Dendritic cell treated with granulocyte-macrophage colony-stimulating factor and Interleukin-4, amounts not matched to agents 40 ng/mL and 50 ng/mL, for 4 days (primary cell): ENCODE measurements around the gene KCNK4.
A peak's percentile ranks its signal among the peaks of the same experiment; 100 is the strongest.

Source experiments
- H3K27ac Mint-ChIP-seq: one replicate; pipeline ENCODE4 v1.8.0; 2022; ENCODE audit warnings: mild to moderate bottlenecking, mixed read lengths
- H3K27me3 Mint-ChIP-seq: one replicate; pipeline ENCODE4 v1.8.0; 2022; ENCODE audit warnings: mild to moderate bottlenecking, mixed read lengths
- H3K36me3 Mint-ChIP-seq: one replicate; pipeline ENCODE4 v1.8.0; 2022; ENCODE audit warnings: low read depth, mixed read lengths
- H3K4me1 Mint-ChIP-seq: one replicate; pipeline ENCODE4 v1.8.0; 2022; ENCODE audit warnings: low read depth, mixed read lengths
- H3K4me3 Mint-ChIP-seq: one replicate; pipeline ENCODE4 v1.8.0; 2022; ENCODE audit warnings: mild to moderate bottlenecking, moderate library complexity, mixed read lengths
- H3K9me3 Mint-ChIP-seq: one replicate; pipeline ENCODE4 v1.8.0; 2022; ENCODE audit warnings: mixed read lengths
- intact Hi-C: fragments of 100-400 bp; cut with micrococcal nuclease; formaldehyde crosslinking; loops from one replicate; pipeline ENCODE4 v1.15.0; 2022

KCNK4 gene

DNA sequence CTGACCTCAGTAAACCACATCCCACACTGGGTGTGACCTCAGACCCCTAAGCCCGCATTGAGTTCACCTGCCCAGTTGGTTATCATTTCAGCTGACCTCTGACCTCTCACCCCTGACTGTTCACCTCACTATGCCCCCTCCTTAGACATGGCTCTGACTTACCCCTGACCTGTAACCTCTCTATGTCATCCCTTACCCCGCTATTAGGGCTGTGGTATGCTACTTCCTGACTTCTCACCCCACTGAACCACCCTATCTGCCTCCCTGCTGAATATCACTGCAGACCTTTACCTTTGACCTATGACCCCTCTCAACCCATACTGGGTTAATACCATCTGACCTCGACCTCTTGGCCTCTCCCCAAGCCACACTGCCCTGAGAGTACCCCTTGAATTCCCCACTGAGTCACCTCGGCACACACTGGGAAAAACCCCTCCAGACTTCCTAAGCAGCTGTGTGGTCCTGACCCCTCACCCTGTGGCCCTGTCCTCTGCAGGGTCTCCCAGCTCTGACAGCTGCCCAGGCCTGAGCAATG is 31.5 kb upstream of the KCNK4 start:
- H3K4me3 Mint-ChIP-seq, result no peak overlapping the region

DNA sequence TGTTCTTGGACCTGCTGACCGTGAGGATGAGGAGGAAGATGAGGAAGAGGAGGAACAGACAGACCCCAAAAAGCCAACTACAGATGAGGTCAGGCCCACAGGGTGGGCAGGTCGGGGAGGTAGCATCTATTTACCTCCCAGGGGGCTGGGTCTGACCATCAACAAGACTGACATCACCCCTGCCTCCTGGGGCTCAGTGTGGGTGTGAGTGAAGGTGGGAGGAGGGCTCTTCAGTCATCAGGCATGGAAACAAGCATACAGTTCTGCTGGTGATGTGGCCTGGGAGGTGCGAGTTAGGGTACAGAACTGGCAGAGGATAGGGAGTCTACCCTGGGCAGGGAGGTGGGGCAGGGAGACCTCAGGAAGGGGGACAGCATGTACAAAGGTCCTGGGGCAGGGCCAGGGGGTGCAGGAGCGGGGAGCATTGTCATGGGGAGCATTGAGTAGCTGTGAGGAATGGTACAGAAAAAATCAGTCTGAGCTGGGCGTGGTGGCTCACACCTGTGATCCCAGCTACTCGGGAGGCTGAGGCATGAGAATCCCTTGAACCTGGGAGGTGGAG is 30.9 kb upstream of the KCNK4 start:
- Mint-ChIP-seq H3K27me3 (no peaks in the 10 kb centered on the region), H3K4me3 (no peak overlapping the region), H3K36me3 (peaks cover 100% of the 10 kb centered on the region), H3K4me1 (peaks cover 11% of the 10 kb centered on the region), H3K9me3 (no peaks in the 10 kb centered on the region), H3K27ac (no peak overlapping the region)
- intact Hi-C loops, result no loop called here

More for the DNA sequence above, 31.5 kb upstream of the KCNK4 start:
- peaks cover 10% of the 10 kb centered on the region for H3K4me1 Mint-ChIP-seq
- H3K27ac Mint-ChIP-seq, result no peak overlapping the region
- H3K9me3 Mint-ChIP-seq, result no peaks in the 10 kb centered on the region
- intact Hi-C loops, result no loop called here
- H3K36me3 Mint-ChIP-seq, result peaks cover 100% of the 10 kb centered on the region
- no peaks in the 10 kb centered on the region for H3K27me3 Mint-ChIP-seq

DNA sequence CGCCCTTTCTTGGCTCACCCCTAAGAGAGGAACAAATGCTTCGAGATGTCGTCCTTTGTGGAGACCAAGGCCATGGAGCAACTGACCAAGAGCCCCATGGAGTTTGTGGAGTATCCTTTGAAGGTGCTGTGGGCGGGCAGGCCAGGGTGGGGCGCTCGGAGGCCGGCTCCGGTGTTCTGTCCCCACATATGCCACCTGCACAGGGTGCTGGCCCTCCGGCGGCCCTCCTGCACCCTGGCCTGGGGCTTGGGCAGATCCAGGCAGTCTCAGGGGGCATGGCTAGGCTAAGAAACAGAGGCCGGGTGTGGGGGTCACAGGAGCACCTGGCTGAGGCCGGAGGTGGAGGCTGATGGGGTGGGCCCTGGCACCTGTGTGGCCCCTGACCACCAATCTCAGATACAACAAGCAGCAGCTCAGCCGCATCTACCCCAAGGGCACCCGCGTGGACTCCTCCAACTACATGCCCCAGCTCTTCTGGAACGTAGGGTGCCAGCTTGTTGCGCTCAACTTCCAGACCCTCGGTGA is 29.5 kb upstream of the KCNK4 start:
- peaks cover 100% of the 10 kb centered on the region for H3K36me3 Mint-ChIP-seq
- no peaks in the 10 kb centered on the region for H3K27me3 Mint-ChIP-seq
- H3K4me1 Mint-ChIP-seq, result peaks cover 25% of the 10 kb centered on the region
- H3K4me3 Mint-ChIP-seq, result no peak overlapping the region
- H3K9me3 Mint-ChIP-seq, result no peaks in the 10 kb centered on the region
- intact Hi-C loops, result no loop called here
- H3K27ac Mint-ChIP-seq, result no peak overlapping the region

DNA sequence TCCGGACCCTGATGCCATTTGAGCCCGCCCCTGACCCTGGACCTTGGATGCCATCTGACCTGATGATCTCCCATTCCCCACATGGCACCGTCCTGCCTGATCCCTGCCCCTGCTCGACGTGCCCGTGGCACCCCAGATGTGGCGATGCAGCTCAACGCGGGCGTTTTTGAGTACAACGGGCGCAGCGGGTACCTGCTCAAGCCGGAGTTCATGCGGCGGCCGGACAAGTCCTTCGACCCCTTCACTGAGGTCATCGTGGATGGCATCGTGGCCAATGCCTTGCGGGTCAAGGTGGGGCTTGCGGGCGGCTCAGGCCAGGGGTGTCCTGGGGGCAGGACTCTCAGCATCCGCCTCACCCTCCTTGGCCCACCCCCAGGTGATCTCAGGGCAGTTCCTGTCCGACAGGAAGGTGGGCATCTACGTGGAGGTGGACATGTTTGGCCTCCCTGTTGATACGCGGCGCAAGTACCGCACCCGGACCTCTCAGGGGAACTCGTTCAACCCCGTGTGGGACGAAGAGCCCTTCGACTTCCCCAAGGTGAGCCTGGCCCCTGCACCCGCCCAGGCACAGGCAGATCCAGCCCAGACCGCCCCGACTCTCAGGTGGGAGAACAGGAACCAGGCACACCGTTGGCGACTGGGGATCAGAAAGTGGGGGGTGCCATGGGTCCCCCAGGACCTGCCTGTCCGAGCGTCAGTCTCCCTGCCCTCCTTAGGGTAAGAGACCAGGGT is 28.7 kb upstream of the KCNK4 start:
- intact Hi-C loops, result no loop called here
- H3K4me1 Mint-ChIP-seq, result peaks cover 34% of the 10 kb centered on the region
- no peak overlapping the region for H3K4me3 Mint-ChIP-seq
- H3K36me3 Mint-ChIP-seq, result peaks cover 100% of the 10 kb centered on the region
- H3K27me3 Mint-ChIP-seq, result no peaks in the 10 kb centered on the region
- H3K9me3 Mint-ChIP-seq, result no peaks in the 10 kb centered on the region
- H3K27ac Mint-ChIP-seq, result no peak overlapping the region

DNA sequence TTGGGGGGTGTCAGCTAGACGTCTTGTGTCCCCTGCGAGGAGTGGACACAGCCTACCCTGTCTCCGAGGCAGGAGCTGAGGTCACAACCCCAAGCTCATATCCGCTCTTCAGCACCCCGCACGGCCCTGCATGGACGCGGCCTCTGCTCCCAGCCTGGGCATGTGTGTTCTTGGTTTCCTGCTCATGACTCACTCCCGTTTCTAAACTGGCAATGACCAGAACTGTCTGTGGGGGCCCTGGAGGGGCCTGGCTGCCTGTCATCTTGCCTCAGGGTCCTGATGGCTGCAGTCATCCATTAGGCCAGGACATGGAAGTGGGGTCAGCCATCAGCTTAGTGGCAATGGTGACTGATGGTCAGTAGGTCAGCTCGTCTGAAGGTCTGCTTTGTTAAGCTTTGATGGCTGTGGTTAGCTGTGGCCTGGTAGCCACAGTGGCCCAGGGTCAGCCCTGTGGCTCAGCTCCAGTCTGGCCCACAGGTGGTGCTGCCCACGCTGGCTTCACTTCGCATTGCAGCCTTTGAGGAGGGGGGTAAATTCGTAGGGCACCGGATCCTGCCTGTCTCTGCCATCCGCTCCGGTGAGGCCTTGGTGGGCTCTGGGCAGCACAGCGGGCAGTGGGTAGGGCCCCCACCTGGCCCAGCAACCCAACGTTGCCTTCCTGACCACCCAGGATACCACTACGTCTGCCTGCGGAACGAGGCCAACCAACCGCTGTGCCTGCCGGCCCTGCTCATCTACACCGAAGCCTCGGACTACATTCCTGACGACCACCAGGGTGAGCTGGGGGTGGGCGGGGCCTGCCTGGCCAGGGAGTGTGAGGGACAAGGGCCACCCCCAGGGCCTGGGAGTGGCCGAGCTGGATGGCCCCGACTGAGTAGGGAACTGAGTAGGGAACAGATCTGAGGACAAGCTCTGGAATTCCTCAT is 27.8 kb upstream of the KCNK4 start:
- Mint-ChIP-seq H3K4me1 (peaks cover 42% of the 10 kb centered on the region), H3K27me3 (no peaks in the 10 kb centered on the region), H3K4me3 (no peak overlapping the region), H3K27ac (no peak overlapping the region), H3K36me3 (peaks cover 100% of the 10 kb centered on the region), H3K9me3 (no peaks in the 10 kb centered on the region)
- intact Hi-C loops, result no loop called here

DNA sequence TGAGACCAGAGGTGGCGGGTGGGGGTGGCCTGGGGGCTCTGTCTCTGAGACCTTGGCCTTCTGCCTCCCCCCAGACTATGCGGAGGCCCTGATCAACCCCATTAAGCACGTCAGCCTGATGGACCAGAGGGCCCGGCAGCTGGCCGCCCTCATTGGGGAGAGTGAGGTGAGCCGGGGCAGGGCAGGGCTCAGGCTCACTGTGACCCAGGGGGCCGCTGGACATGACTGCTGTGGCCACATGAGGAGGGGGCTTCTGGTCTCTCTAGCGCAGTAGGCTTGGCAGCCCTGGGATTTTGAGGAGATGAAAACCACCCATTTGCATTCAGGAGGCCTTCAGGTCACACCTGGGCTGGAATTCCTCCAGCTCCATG is 27.2 kb upstream of the KCNK4 start:
- peaks cover 49% of the 10 kb centered on the region for H3K4me1 Mint-ChIP-seq
- H3K9me3 Mint-ChIP-seq, result no peaks in the 10 kb centered on the region
- peaks cover 100% of the 10 kb centered on the region for H3K36me3 Mint-ChIP-seq
- H3K27me3 Mint-ChIP-seq, result no peaks in the 10 kb centered on the region
- H3K4me3 Mint-ChIP-seq, result no peak overlapping the region
- H3K27ac Mint-ChIP-seq, result no peak overlapping the region
- intact Hi-C loops, result no loop called here

DNA sequence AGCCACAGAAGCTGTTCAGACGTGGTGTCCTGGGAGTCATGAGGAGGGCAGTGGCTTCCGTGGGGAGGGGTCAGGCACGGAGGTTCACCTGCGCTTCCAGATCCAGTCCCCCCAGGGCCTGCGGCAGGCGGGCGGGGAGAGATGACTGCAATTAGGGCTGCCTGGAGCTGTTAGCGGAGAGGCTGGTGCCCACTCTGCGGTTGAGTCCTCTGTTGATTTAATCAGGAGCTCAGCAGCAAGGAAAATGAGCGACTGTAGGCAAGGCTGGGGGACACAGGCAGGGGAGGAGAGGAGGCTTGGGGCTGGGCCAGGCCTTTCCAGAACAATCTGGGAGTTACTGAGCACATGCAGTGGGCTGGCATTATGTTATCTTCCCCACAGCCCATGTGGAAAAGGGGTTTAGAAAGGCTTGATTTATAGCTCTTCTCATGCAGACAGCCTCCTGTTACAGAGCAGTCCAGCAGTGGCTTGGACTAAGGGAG is 26.7 kb upstream of the KCNK4 start:
- intact Hi-C loops, result no loop called here
- H3K9me3 Mint-ChIP-seq, result no peaks in the 10 kb centered on the region
- no peaks in the 10 kb centered on the region for H3K27me3 Mint-ChIP-seq
- peaks cover 98% of the 10 kb centered on the region for H3K36me3 Mint-ChIP-seq
- no peak overlapping the region for H3K4me3 Mint-ChIP-seq
- peaks cover 48% of the 10 kb centered on the region for H3K4me1 Mint-ChIP-seq
- no peak overlapping the region for H3K27ac Mint-ChIP-seq

DNA sequence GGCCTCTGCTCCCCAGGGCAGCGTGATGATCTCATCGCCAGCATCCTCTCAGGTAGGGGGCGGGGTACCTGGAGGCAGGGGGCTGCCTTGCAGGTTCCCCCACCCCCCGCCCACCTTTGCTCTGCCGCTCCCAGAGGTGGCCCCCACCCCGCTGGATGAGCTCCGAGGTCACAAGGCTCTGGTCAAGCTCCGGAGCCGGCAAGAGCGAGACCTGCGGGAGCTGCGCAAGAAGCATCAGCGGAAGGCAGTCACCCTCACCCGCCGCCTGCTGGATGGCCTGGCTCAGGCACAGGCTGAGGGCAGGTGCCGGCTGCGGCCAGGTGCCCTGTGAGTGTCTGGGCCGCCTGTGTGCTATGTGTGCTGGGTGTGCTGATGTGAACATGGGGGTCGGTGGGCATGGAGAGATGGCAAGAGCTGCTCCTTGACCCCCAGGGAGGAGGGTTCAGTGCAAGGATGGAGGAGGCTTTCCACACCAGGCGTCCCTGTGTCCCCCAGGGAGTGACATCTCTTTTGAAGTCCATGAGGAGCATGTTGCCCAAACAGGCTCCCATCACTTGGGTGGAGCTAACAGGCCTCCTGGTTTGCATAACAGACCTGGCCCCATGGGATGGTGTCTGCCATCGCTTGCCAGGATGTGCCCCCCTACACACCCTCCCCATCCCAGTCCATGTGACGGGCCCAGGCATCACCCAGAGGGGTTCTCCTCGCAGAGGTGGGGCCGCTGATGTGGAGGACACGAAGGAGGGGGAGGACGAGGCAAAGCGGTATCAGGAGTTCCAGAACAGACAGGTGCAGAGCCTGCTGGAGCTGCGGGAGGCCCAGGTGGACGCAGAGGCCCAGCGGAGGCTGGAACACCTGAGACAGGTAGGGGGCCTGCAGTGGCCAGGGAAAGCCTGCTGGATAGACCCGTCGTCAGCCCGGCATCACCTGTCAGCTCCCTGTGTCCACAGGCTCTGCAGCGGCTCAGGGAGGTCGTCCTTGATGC is 25.6 kb upstream of the KCNK4 start:
- Mint-ChIP-seq H3K9me3 (no peaks in the 10 kb centered on the region), H3K27me3 (no peaks in the 10 kb centered on the region), H3K36me3 (peaks cover 94% of the 10 kb centered on the region), H3K27ac (no peak overlapping the region), H3K4me1 (peaks cover 42% of the 10 kb centered on the region), H3K4me3 (no peak overlapping the region)
- intact Hi-C loops, result no loop called here

DNA sequence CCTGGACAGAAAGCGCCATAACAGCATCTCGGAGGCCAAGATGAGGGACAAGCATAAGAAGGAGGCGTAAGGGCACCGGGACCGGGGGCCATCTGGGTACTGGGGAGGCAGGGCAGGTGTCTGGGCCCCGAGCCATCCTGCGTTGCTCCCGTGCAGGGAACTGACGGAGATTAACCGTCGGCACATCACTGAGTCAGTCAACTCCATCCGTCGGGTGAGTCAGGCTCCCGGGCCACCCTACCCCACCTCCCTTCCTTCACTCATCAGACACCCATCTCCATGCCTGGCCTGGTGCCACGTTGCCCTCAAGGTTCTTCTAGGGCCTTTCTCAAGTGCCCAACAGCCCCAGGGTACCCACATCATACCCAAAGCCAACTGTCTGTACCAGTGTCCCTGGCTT is 24.8 kb upstream of the KCNK4 start:
- Mint-ChIP-seq H3K4me1 (peaks cover 42% of the 10 kb centered on the region), H3K4me3 (no peak overlapping the region), H3K36me3 (peaks cover 90% of the 10 kb centered on the region), H3K27me3 (no peaks in the 10 kb centered on the region), H3K9me3 (no peaks in the 10 kb centered on the region), H3K27ac (no peak overlapping the region)
- intact Hi-C loops, result no loop called here

DNA sequence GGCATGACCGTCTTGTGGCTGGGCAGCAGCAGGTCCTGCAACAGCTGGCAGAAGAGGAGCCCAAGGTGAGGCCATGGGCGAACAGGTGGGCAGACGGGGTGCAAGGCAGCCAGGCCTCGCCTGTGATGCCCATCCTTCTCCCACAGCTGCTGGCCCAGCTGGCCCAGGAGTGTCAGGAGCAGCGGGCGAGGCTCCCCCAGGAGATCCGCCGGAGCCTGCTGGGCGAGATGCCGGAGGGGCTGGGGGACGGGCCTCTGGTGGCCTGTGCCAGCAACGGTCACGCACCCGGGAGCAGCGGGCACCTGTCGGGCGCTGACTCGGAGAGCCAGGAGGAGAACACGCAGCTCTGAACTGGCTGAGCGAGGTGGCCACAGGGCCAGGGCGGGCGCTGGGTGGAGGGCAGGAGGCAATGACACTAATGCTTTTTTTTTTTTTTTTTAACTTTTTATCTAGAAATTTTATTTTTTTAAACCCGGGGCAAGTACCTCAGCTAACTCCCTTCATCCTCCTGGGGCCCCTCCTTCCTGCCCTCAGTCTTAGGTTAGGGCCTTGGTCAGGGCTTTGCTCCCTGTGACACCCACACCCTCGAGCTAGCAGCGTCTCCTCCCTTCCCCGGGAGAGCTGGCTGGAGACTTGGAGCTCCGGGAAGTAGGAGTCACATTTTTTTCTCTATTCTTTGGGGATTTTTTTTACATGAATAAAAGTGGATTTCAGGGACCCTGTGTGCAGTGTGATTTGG is 23.7 kb upstream of the KCNK4 start:
- H3K4me3 Mint-ChIP-seq, result peak overlapping the region; percentile 98
- H3K36me3 Mint-ChIP-seq, result peaks cover 86% of the 10 kb centered on the region
- H3K27me3 Mint-ChIP-seq, result no peaks in the 10 kb centered on the region
- H3K9me3 Mint-ChIP-seq, result no peaks in the 10 kb centered on the region
- peak overlapping the region; percentile 91 for H3K27ac Mint-ChIP-seq
- peaks cover 50% of the 10 kb centered on the region for H3K4me1 Mint-ChIP-seq
- intact Hi-C loops, result no loop called here

DNA sequence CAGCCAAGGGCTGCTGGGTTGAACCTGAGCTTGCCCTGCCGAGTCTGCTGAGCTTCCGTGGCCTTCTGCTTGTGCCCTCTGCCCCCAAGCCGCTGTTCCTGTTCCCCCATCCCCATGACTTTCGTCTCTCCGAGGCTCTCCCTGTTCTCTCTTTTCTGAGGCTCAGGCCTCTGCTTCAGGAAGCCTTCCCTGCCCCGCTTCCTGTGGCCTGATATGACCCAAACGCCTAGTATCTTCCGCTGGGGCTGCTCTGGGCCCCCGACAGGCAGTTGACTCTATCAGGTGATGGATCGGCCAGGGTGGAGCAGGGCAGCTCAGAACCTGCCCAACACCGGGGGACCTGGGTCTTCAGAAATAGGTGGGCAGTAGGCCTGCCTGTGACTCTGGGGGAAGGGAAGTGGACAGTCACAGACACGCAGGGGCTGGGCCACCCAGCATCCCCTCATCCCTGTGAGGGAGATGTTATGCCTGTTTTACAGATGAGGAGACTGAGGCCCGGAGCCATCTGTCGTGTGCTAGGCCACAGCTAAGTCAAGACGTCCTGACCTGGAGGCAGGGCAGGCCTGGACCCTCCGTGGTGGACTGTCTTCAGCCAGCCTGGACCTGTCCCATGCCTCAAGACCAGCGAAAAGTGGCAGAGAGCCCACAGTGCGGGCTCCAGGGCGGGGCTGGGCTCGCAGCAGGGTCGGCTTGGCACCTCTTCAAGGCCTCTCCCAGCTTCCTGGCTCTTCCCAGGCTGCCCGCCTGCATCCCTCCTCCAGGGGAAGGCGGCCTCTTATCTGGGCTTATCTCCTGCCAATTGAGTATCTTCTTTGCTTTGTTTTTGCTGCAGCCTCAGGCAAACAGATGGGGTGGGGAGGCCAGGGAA is 22.8 kb upstream of the KCNK4 start:
- H3K4me3 Mint-ChIP-seq, result peak overlapping the region; percentile 98
- no peaks in the 10 kb centered on the region for H3K9me3 Mint-ChIP-seq
- H3K4me1 Mint-ChIP-seq, result peaks cover 53% of the 10 kb centered on the region
- peak overlapping the region; percentile 91 for H3K27ac Mint-ChIP-seq
- intact Hi-C loops, result loop anchor here (2.0 kb wide), 2 partner anchors 15 to 61 kb away; partner anchors contain the start of gene FERMT3
- peaks cover 77% of the 10 kb centered on the region for H3K36me3 Mint-ChIP-seq
- no peaks in the 10 kb centered on the region for H3K27me3 Mint-ChIP-seq
